BJ (cell line): ENCODE measurements around the gene RHBDD1. TPM values are rescaled to one million over a fixed set of nuclear protein-coding genes. Genes with fewer than 3 reads are reported as not detected.

ENCODE experiments used
- CTCF ChIA-PET: fragments of 350-600 bp; formaldehyde crosslinking; extraction: SDS; loops from one replicate; lab custom pipeline; 2021; ENCODE audit warnings: antibody characterized with exemption, inconsistent platforms; lab: Yijun Ruan, JAX
- POLR2A ChIA-PET: fragments of 300-600 bp; sonication (Branson Sonifier 250); formaldehyde crosslinking; extraction: SDS; loops from one replicate; lab custom pipeline; 2021; ENCODE audit warnings: antibody characterized with exemption; lab: Charles Lee
- DNase-seq: peaks from one replicate; pipeline ENCODE4 v3.0.0-alpha.2; 2011; ENCODE audit warnings: low read depth
- H3K27me3 ChIP-seq: 2 replicates; pipeline ENCODE4 v1.6.0; 2011; ENCODE audit warnings: low read length; ENCODE audit not compliant: control insufficient read depth, insufficient read depth
- H3K36me3 ChIP-seq: 2 replicates; pipeline ENCODE4 v1.5.1; 2011; ENCODE audit warnings: low read length; ENCODE audit not compliant: control insufficient read depth, insufficient read depth
- H3K4me3 ChIP-seq: 2 replicates; pipeline ENCODE4 v1.5.1; 2011; ENCODE audit warnings: low read depth, mild to moderate bottlenecking, control low read depth, low read length
- CTCF ChIP-seq: IDR thresholded peaks from 2 replicates; pipeline ENCODE4 v1.5.1; 2011; ENCODE audit warnings: low read depth, mild to moderate bottlenecking, control low read depth, inconsistent platforms, low read length, moderate library complexity; ENCODE audit not compliant: insufficient read depth
- polyA plus RNA-seq: library from polyadenylated mRNA; depleted of rRNA; stranded (reverse); fragments of >200 nt; gene quantifications from 2 replicates; pipeline ENCODE4 v1.2.3, GENCODE V29; 2011

The RHBDD1 gene
- polyA plus RNA-seq, 1 experiment, result 29.2 TPM

GRCh38 chr2:227000123-227000522, 164.3 kb downstream of the RHBDD1 start:
- no peak overlapping the region for H3K4me3 ChIP-seq
- CTCF ChIA-PET, result interaction anchor here (0.9 kb wide), 1 partner anchor 1339 kb away, joined by 3 read pairs; no protein-coding TSS in a partner anchor
- no peaks in the 10 kb centered on the region for H3K36me3 ChIP-seq
- H3K27me3 ChIP-seq, result no peaks in the 10 kb centered on the region
- no peak for DNase-seq
- POLR2A ChIA-PET, result no interaction called here
- TF ChIP-seq CTCF, result no peak

GRCh38 chr2:227004482-227004881, 168.6 kb downstream of the RHBDD1 start:
- no peaks in the 10 kb centered on the region for H3K27me3 ChIP-seq
- TF ChIP-seq CTCF, result no peak
- no peaks in the 10 kb centered on the region for H3K36me3 ChIP-seq
- ChIA-PET CTCF (interaction anchor here (0.7 to 1.5 kb wide), 2 partner anchors 10 to 1336 kb away, joined by 3 to 5 read pairs; no protein-coding TSS in a partner anchor), POLR2A (no interaction called here)
- H3K4me3 ChIP-seq, result no peak overlapping the region
- DNase-seq, result no peak

GRCh38 chr2:227006189-227006897, 170.5 kb downstream of the RHBDD1 start:
- ChIA-PET POLR2A (no interaction called here), CTCF (no interaction called here)

GRCh38 chr2:227007148-227007547, 171.3 kb downstream of the RHBDD1 start:
- TF ChIP-seq CTCF, result no peak

More at GRCh38 chr2:227006189-227006897, 170.5 kb downstream of the RHBDD1 start:
- Histone ChIP-seq H3K36me3 (no peaks in the 10 kb centered on the region), H3K4me3 (no peak overlapping the region), H3K27me3 (no peaks in the 10 kb centered on the region)
- DNase-seq, result no peak
- TF ChIP-seq CTCF, result no peak

GRCh38 chr2:227007940-227008339, 172.1 kb downstream of the RHBDD1 start:
- no peak for TF ChIP-seq CTCF
- DNase-seq, result no peak
- CTCF ChIA-PET, result no interaction called here
- Histone ChIP-seq H3K4me3 (no peak overlapping the region), H3K27me3 (no peaks in the 10 kb centered on the region), H3K36me3 (no peaks in the 10 kb centered on the region)
- POLR2A ChIA-PET, result no interaction called here

More at GRCh38 chr2:227007148-227007547, 171.3 kb downstream of the RHBDD1 start:
- ChIA-PET CTCF (no interaction called here), POLR2A (no interaction called here)
- Histone ChIP-seq H3K27me3 (no peaks in the 10 kb centered on the region), H3K36me3 (no peaks in the 10 kb centered on the region), H3K4me3 (no peak overlapping the region)
- DNase-seq, result no peak
